NCI-H2171 treated with DMSO at 0.1 percent for 48 hours (cell line): Measurements from ENCODE around the gene POLR1C.
"Not testable (repeated sequence)": the region's sequence is repeated elsewhere in the genome, so short reads cannot be mapped to it uniquely, and the experiment has no call there.

Experiments used
- DNase-seq: peaks from one replicate; lab custom pipeline; 2025; lab: John Stamatoyannopoulos, UW

Gene POLR1C

GRCh38 chr6:43516697-43517504, at the start of gene POLR1C, which contains the start of gene YIPF3:
Gene POLR1C (plus strand): TSS chr6:43517089. CDS start chr6:43517110, 21 bp downstream.
Gene YIPF3 (minus strand): TSS chr6:43516926. CDS start chr6:43516807, 119 bp downstream.
- peak; percentile 99 for DNase-seq

- DNase-seq, result not testable (repeated sequence)
Measured at GRCh38 chr6:43467265-43467664, 49.6 kb upstream of the POLR1C start.

- no peak for DNase-seq
Measured at GRCh38 chr6:43467752-43468151, 49.1 kb upstream of the POLR1C start.

- DNase-seq, result peak; percentile 66
Measured at GRCh38 chr6:43468240-43468639, 48.6 kb upstream of the POLR1C start.

- DNase-seq, result no peak
Measured at GRCh38 chr6:43468748-43469681, 47.9 kb upstream of the POLR1C start.

GRCh38 chr6:43469947-43470346, 46.9 kb upstream of the POLR1C start:
- no peak for DNase-seq

GRCh38 chr6:43471399-43471798, 45.5 kb upstream of the POLR1C start:
- no peak for DNase-seq

GRCh38 chr6:43472515-43472914, 44.4 kb upstream of the POLR1C start:
- DNase-seq, result no peak

- peak; percentile 67 for DNase-seq
Measured at GRCh38 chr6:43475516-43475915, 41.4 kb upstream of the POLR1C start.

GRCh38 chr6:43476746-43477145, 40.1 kb upstream of the POLR1C start:
- no peak for DNase-seq

- DNase-seq, result peak; percentile 95
Measured at GRCh38 chr6:43477235-43478007, 39.5 kb upstream of the POLR1C start, which contains the start of gene TJAP1. Gene TJAP1 (plus strand): TSS chr6:43477570. CDS start chr6:43499002, 21,432 bp downstream.

- DNase-seq, result peak; percentile 51
Measured at GRCh38 chr6:43478008-43478372, 38.9 kb upstream of the POLR1C start.

GRCh38 chr6:43481075-43481474, 35.8 kb upstream of the POLR1C start:
- no peak for DNase-seq

- no peak for DNase-seq
Measured at GRCh38 chr6:43481591-43482236, 35.2 kb upstream of the POLR1C start.

- no peak for DNase-seq
Measured at GRCh38 chr6:43488667-43489276, 28.1 kb upstream of the POLR1C start.

- DNase-seq, result no peak
Measured at GRCh38 chr6:43489277-43490072, 27.4 kb upstream of the POLR1C start.

GRCh38 chr6:43490523-43490939, 26.4 kb upstream of the POLR1C start:
- DNase-seq, result no peak

GRCh38 chr6:43491750-43492661, 24.9 kb upstream of the POLR1C start:
- no peak for DNase-seq

- no peak for DNase-seq
Measured at GRCh38 chr6:43492673-43493072, 24.2 kb upstream of the POLR1C start.
